K562 (cell line): ENCODE results near the gene PTP4A2. TPM values are rescaled to one million over a fixed set of nuclear protein-coding genes. Genes with fewer than 3 reads are reported as not detected.

Experiments used
- ATAC-seq: fragments of 200-7000 bp; cut with Tn5 transposase; 3 replicates; pipeline ENCODE4 v1.9.1; 2020; ENCODE audit warnings: moderate library complexity
- BruUV-seq: library from RNA; stranded (reverse); fragments of 400-500 nt; replicated peaks from 2 replicates; lab custom pipeline; 2021; lab: Mats Ljungman, UMichigan
- CTCF ChIA-PET: fragments of 300-600 bp; formaldehyde crosslinking; extraction: SDS; loops from one replicate; lab custom pipeline; 2021; ENCODE audit warnings: low intra/inter-chr PET ratio; lab: Yijun Ruan, JAX
- POLR2A ChIA-PET: fragments of 300-600, 350-650 bp; sonication (Branson Sonifier 250); formaldehyde crosslinking; extraction: SDS; loops from one replicate; lab custom pipeline; 2021; ENCODE audit warnings: antibody characterized with exemption, inconsistent platforms; lab: Yijun Ruan, JAX
- DNase-seq, 4 experiments: peaks; one replicate each; pipeline versions ENCODE4 v3.0.0 to v3.0.0-alpha.2; 2011 to 2018; ENCODE audit warnings: low spot score in 3 of 4, mixed read lengths in 3 of 4; ENCODE audit errors: extremely low read depth in 1 of 4
- FAIRE-seq: peaks from 2 replicates; lab custom pipeline; 2011; peaks lifted over from hg19 to GRCh38; lab: Jason Lieb, UNC
- H2AFZ ChIP-seq: 2 replicates; pipeline ENCODE4 v1.6.0; 2011; ENCODE audit warnings: low read depth, low read length, control low read depth, inconsistent platforms
- H3K27ac ChIP-seq: fragments of 200-600 bp; 3 replicates; pipeline ENCODE4 v1.8.0; 2011; ENCODE audit warnings: low read depth, mild to moderate bottlenecking, control low read depth, inconsistent platforms, low read length, moderate library complexity, mixed read lengths; ENCODE audit errors: extremely low read depth
- H3K27me3 ChIP-seq, 2 experiments: fragments of 300-600 bp in 1 of 2; 2 replicates in 1 of 2; 3 replicates in 1 of 2; pipeline versions ENCODE4 v1.6.0 to v1.8.0; 2011; ENCODE audit warnings: inconsistent platforms in 2 of 2, low read length in 2 of 2, mild to moderate bottlenecking in 1 of 2, mixed read lengths in 1 of 2, moderate library complexity in 1 of 2; ENCODE audit not compliant: control insufficient read depth in 2 of 2, insufficient read depth in 2 of 2
- H3K36me3 ChIP-seq: fragments of 300-600 bp; 3 replicates; pipeline ENCODE4 v1.8.0; 2011; ENCODE audit warnings: mild to moderate bottlenecking, low read length, inconsistent platforms; ENCODE audit not compliant: control insufficient read depth, insufficient read depth
- H3K4me1 ChIP-seq, 2 experiments: fragments of 200-600 bp in 1 of 2; replicated peaks in 1 of 2; 2 replicates in 1 of 2; 3 replicates in 1 of 2; pipeline versions ENCODE4 v1.5.1 to v1.8.0; 2011; ENCODE audit warnings: inconsistent platforms in 2 of 2, low read length in 2 of 2, mild to moderate bottlenecking in 1 of 2, mixed read lengths in 1 of 2, moderate library complexity in 1 of 2; ENCODE audit not compliant: control insufficient read depth in 2 of 2, insufficient read depth in 2 of 2
- H3K4me2 ChIP-seq: 2 replicates; pipeline ENCODE4 v1.6.1; 2011; ENCODE audit warnings: low read length, control low read depth, inconsistent platforms, mixed read lengths; ENCODE audit not compliant: insufficient read depth
- H3K4me3 ChIP-seq: fragments of 200-600 bp; sonication (generic), shearing (Covaris generic); 2 replicates; pipeline ENCODE4 v1.5.1; 2016; ENCODE audit warnings: control low read depth, inconsistent platforms
- H3K79me2 ChIP-seq: fragments of 200-600 bp; 3 replicates; pipeline ENCODE4 v1.8.0; 2011; ENCODE audit warnings: low read length, inconsistent platforms; ENCODE audit not compliant: control insufficient read depth, insufficient read depth
- H3K9ac ChIP-seq, 2 experiments: 2 replicates each; pipeline versions ENCODE4 v1.6.0 to v1.6.1; 2011; ENCODE audit warnings: low read depth in 2 of 2, low read length in 2 of 2, control low read depth in 1 of 2, inconsistent platforms in 1 of 2, mild to moderate bottlenecking in 1 of 2, mixed read lengths in 1 of 2; ENCODE audit not compliant: insufficient read depth in 1 of 2
- H3K9me1 ChIP-seq: one replicate; pipeline ENCODE4 v1.6.0; 2011; ENCODE audit warnings: inconsistent platforms, mild to moderate bottlenecking, low read length, moderate library complexity; ENCODE audit not compliant: control insufficient read depth, insufficient read depth
- H3K9me3 ChIP-seq: replicated peaks from 2 replicates; pipeline ENCODE4 v1.5.1; 2011; ENCODE audit warnings: low read depth, low read length, inconsistent platforms; ENCODE audit not compliant: control insufficient read depth, insufficient read depth
- H4K20me1 ChIP-seq: replicated peaks from 2 replicates; pipeline ENCODE4 v1.6.1; 2011; ENCODE audit warnings: low read length, inconsistent platforms, mixed read lengths; ENCODE audit not compliant: control insufficient read depth, insufficient read depth
- ARID2 ChIP-seq: fragments of 450-650 bp; IDR thresholded peaks from 2 replicates; pipeline ENCODE4 v1.6.1; 2017; ENCODE audit warnings: antibody characterized with exemption, mild to moderate bottlenecking
- CEBPG ChIP-seq, 3 experiments: fragments of 200-800 bp in 1 of 3; sonication (Bioruptor generic) in 1 of 3; sonication (generic) in 1 of 3; formaldehyde crosslinking in 1 of 3; IDR thresholded peaks in 2 of 3; conservative IDR thresholded peaks in 1 of 3; 2 replicates each; pipeline versions ENCODE4 v1.6.1 to v1.8.0; 2016 to 2022; ENCODE audit warnings: missing compliant biosample characterization in 2 of 3, missing genetic modification characterization in 2 of 3, mild to moderate bottlenecking in 1 of 3, missing genetic modification reagents in 1 of 3
- E2F6 ChIP-seq, 2 experiments: IDR thresholded peaks; 2 replicates each; pipeline ENCODE4 v1.6.1; 2011; ENCODE audit warnings: borderline replicate concordance in 1 of 2, control low read depth in 1 of 2, low read depth in 1 of 2, low read length in 1 of 2, mild to moderate bottlenecking in 1 of 2, mixed read lengths in 1 of 2, moderate library complexity in 1 of 2; ENCODE audit not compliant: insufficient read depth in 1 of 2, insufficient read length in 1 of 2, poor library complexity in 1 of 2, severe bottlenecking in 1 of 2; ENCODE audit errors: extremely low read depth in 1 of 2
- HOMEZ ChIP-seq: fragments of 250-450 bp; sonication (Bioruptor Pico); IDR thresholded peaks from 2 replicates; pipeline ENCODE4 v1.4.0; 2020; ENCODE audit warnings: mild to moderate bottlenecking, moderate library complexity
- IFI16 ChIP-seq: fragments of 250-450 bp; sonication (Bioruptor Pico); IDR thresholded peaks from 2 replicates; pipeline ENCODE4 v2.1.2; 2022; ENCODE audit warnings: mild to moderate bottlenecking, inconsistent platforms
- MTA1 ChIP-seq: fragments of 450-650 bp; IDR thresholded peaks from 2 replicates; pipeline ENCODE4 v1.6.1; 2017; ENCODE audit warnings: borderline replicate concordance
- NCOA6 ChIP-seq: fragments of 450-650 bp; IDR thresholded peaks from 2 replicates; pipeline ENCODE4 v1.6.1; 2017; ENCODE audit warnings: mild to moderate bottlenecking
- NEUROD1 ChIP-seq: fragments of 150-350 bp; IDR thresholded peaks from 2 replicates; pipeline ENCODE4 v1.6.1; 2014; ENCODE audit warnings: borderline replicate concordance, low read length, low read depth; ENCODE audit not compliant: partially characterized antibody
- NFIX ChIP-seq: fragments of 250-450 bp; sonication (Bioruptor Pico); IDR thresholded peaks from 2 replicates; pipeline ENCODE4 v1.4.0; 2020; ENCODE audit warnings: low read depth, mild to moderate bottlenecking, moderate library complexity
- RFX1 ChIP-seq: fragments of 450-650 bp; IDR thresholded peaks from 2 replicates; pipeline ENCODE4 v1.6.1; 2016; ENCODE audit warnings: mild to moderate bottlenecking, moderate library complexity
- SIX5 ChIP-seq, 2 experiments: IDR thresholded peaks; 2 replicates each; pipeline ENCODE4 v1.6.1; 2011; ENCODE audit warnings: low read length in 2 of 2, borderline replicate concordance in 1 of 2, low read depth in 1 of 2, mild to moderate bottlenecking in 1 of 2, moderate library complexity in 1 of 2; ENCODE audit not compliant: insufficient read depth in 1 of 2
- TCF7L2 ChIP-seq: fragments of 150-350 bp; IDR thresholded peaks from 2 replicates; pipeline ENCODE4 v1.6.1; 2016; ENCODE audit warnings: low read depth, mild to moderate bottlenecking, low read length, moderate library complexity
- ZNF316 ChIP-seq: fragments of 450-650 bp; IDR thresholded peaks from 2 replicates; pipeline ENCODE4 v1.6.1; 2016
- ZNF707 ChIP-seq: fragments of 250-450 bp; sonication (Bioruptor Pico); conservative IDR thresholded peaks from 2 replicates; pipeline ENCODE4 v1.8.0; 2022; ENCODE audit warnings: inconsistent platforms, mild to moderate bottlenecking, moderate library complexity
- ZNF766 ChIP-seq: fragments of 200-800 bp; sonication (Bioruptor generic); conservative IDR thresholded peaks from 2 replicates; pipeline ENCODE4 v1.6.1; 2016; ENCODE audit warnings: missing genetic modification characterization, missing compliant biosample characterization
- WGBS: fragments of 100-300 bp; shearing (Covaris generic); methylation state at CpG from one replicate; pipeline ENCODE4 v1.1.6; 2016; ENCODE audit warnings: low coverage, mixed read lengths; ENCODE audit not compliant: insufficient coverage; ENCODE audit errors: missing lambda C conversion rate; 5-methylcytosine and 5-hydroxymethylcytosine counted together
- in situ Hi-C: fragments of 300-500 bp; cut with MboI; formaldehyde crosslinking; loops from 4 replicates; pipeline ENCODE4 v1.15.0; 2018; ENCODE audit warnings: inconsistent platforms, mixed read lengths
- intact Hi-C: fragments of 100-400 bp; cut with micrococcal nuclease; formaldehyde crosslinking; loops from 2 replicates; pipeline ENCODE4 v1.14.2; 2022
- polyA plus RNA-seq, 8 experiments: library from polyadenylated mRNA; depleted of rRNA in 4 of 8; stranded (reverse) in 5 of 8; unstranded in 3 of 8; fragments of >200 nt; fragmentation: Nextera tagmentation in 2 of 8; fragmentation: Illumina TruSeq in 1 of 8; extraction: Ambion mirVana in 2 of 8; extraction: Trizol in 1 of 8; gene quantifications; 2 replicates each; pipeline versions ENCODE4 v1.2.1 to v1.2.3, GENCODE V29; 2011 to 2014; ENCODE audit warnings: inconsistent platforms in 1 of 8, missing spikeins in 1 of 8
- total RNA-seq, 7 experiments: library from RNA; depleted of rRNA in 6 of 7; stranded (reverse); fragments of >200 nt in 6 of 7; fragmentation: Illumina TruSeq in 2 of 7; extraction: Trizol in 2 of 7; gene quantifications; 2 replicates each; pipeline versions ENCODE4 v1.2.1 to v1.2.3, GENCODE V29; 2011 to 2021; ENCODE audit warnings: low replicate concordance in 1 of 7

The PTP4A2 gene
- total and polyA plus RNA-seq, 9 of the 15 experiments (the other 6 are each of a cell fraction or from before 2014, with no cell fraction given) = 197 to 870 (median 480) TPM

- DNase-seq (no peak), ATAC-seq (no peak), FAIRE-seq (no peak)
- Histone ChIP-seq H3K9me3 (no peaks in the 10 kb centered on the region), H3K27me3 (no peaks in the 10 kb centered on the region), H3K4me2 (no peak overlapping the region), H3K9ac (peak overlapping the region in 1 of 2 experiments; percentile 10; a peak in 1 of 4 replicates), H4K20me1 (no peaks in the 10 kb centered on the region), H3K36me3 (no peaks in the 10 kb centered on the region), H3K4me3 (no peak overlapping the region), H2AFZ (0 out of 2 replicates have a peak overlapping the region, but pooled peaks have one; percentile 5), H3K27ac (no peak overlapping the region), H3K4me1 (peaks cover 34 to 42% of the 10 kb centered on the region in 2 experiments), H3K9me1 (no peaks in the 10 kb centered on the region), H3K79me2 (peaks cover 7% of the 10 kb centered on the region; the same call in 2 of the 3 replicates)
- intact Hi-C loops = loop anchor here (5.0 to 10.0 kb wide), 3 partner anchors 32 to 315 kb away; partner anchors contain the start of gene PEF1
- ChIA-PET CTCF (interaction anchor here (0.8 kb wide), 1 partner anchor 20 kb away, joined by 5 read pairs; no protein-coding TSS in a partner anchor), POLR2A (interaction anchor here (0.8 to 2.5 kb wide), 3 partner anchors 16 to 24 kb away, joined by 3 to 17 read pairs (median 4); no protein-coding TSS in a partner anchor)
- in situ Hi-C loops = no loop called here
- TF ChIP-seq TCF7L2 (no peak), ZNF707 (CRISPR knock-in tag) (no peak), MTA1 (no peak), NCOA6 (no peak), RFX1 (peak; percentile 49; the same call in 1 of the 2 replicates), ARID2 (no peak), SIX5 (IDR thresholded peaks at IDR 0.05; ENCODE audit: borderline replicate concordance in 1 of 2, insufficient read depth in 1 of 2, low read depth in 1 of 2, low read length in 2 of 2) (no peak), HOMEZ (CRISPR knock-in tag) (no peak), NFIX (no peak), CEBPG (CRISPR knock-in tag; IDR thresholded peaks at IDR 0.05) (no peak), CEBPG (tag; conservative IDR thresholded peaks at IDR 0.05 in 1 of 2, IDR thresholded peaks at IDR 0.05 in 1 of 2) (peak in 1 of 2 experiments; percentile 22; a peak in 1 of 4 replicates), NEUROD1 (no peak), E2F6 (IDR thresholded peaks at IDR 0.05; ENCODE audit: borderline replicate concordance in 1 of 2, extremely low read depth in 1 of 2, insufficient read depth in 1 of 2, insufficient read length in 1 of 2, low read depth in 1 of 2, low read length in 1 of 2, poor library complexity in 1 of 2, severe bottlenecking in 1 of 2) (peak in 1 of 2 experiments; percentile 18), ZNF316 (0 out of 2 replicates have a peak, but pooled peaks have one; percentile 11), IFI16 (no peak), ZNF766 (no peak)
- 91% methylated on average over 6 of the region's 6 CpGs for WGBS
- no TSS peak for BruUV-seq
Observed at GRCh38 chr1:31959521-31960340, 21.6 kb upstream of the PTP4A2 start.
